NCI-H748 (cell line): Measurements from ENCODE around the gene FIGLA.
"Not testable (repeated sequence)": the region's sequence is repeated elsewhere in the genome, so short reads cannot be mapped to it uniquely, and the experiment has no call there.

Source experiments
- DNase-seq: peaks from one replicate; lab custom pipeline; 2025; ENCODE audit not compliant: unreplicated experiment; lab: John Stamatoyannopoulos, UW

The FIGLA gene

DNA sequence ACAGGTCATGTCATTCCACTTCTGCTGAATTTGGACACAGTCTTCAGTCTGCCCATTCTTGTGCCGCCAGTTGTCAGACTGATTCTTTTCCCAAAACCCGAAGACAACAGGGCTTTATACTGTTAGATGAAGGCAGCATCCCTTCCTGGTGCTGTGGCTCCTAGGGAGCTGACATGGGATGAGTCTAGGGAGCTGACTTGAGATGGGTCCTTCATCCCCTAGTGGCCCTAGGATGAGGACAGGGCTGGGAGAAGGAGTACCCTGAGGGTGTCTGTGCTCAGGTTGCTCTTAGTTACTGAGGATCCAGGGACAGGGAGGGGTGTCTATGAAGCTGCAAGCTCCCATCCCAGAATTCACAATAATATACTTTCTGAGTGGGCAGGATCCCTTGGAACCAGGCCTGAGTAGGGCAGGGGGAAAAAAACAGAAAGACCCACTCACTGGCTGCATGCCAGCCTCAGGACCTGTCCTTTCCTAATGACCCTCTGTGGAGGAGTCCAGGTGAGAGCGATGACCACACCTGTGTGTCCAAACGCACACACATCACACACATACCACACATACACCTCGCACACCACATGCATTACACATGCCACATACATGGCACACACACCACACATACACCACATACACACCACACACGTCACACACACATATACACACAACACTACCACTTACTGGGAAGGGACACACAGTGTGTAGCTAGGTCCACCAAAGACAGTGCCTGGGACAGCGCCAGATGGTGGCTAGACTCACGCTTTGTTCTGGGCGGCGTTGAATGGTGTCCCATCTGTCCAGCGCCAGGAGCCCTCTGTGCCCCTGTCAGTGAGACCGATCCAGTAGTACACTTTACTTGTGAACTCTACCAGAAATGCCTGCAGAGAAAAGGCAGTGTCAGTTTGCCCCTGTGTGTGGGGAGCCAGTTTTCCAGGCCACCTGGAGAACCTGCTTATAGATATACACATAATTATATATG, 18.8 kb upstream of the FIGLA start:
- DNase-seq: no peak

DNA sequence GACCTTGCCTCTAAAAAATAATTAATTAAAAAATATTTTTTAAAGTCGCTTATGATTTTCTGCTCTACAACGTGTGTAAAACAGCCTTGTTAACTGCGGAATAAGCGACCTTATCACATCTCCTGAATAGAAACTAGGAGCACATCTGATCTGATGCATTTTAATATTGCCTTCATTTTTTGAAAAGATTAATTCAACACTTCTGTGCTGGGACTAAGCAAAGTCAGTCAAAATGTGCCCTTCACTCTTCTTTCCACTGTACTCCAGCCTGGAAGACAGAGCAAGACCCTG, 17.3 kb upstream of the FIGLA start:
- DNase-seq: no peak

- peak; percentile 62 for DNase-seq
Observed at GRCh38 chr2:70807102-70807827, 16.8 kb upstream of the FIGLA start.

DNA sequence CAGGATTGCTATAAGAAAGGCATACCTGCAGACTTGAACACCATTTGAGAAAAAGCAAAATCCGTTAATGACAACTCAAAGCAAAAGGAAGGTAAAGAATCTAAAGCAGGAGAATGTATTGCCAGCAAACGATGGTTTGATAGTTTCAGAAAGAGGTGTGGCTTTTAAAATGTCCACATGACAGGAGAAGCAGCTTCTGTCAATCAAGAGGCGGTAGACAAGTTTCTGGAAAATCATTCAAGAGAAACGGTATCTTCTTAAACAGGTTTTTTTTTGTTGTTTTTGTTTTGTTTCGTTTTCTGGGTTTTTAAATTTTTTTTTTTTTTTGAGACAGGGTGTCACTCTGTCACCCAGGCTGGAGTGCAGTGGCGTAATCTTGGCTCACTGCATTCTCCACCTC, 16.2 kb upstream of the FIGLA start:
- no peak for DNase-seq

DNA sequence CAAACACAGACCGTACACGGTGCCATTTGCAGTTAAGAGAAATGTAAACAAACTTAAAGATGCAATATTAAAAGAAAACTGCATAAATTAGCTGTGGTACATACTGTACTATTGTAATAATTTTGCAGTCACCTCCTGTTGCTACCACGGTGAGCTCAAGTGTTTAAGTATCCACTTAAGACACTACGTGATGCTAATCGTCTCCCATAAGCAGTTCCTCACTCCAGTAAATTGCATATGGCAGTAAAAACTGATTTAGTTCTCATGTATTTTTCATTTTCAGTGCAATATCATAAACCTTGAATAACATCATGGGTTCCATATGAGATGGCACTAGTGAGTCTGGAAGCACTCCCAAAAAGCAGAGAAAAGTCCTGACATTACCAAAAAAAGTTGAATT, 15.6 kb upstream of the FIGLA start:
- peak; percentile 2 for DNase-seq

DNA sequence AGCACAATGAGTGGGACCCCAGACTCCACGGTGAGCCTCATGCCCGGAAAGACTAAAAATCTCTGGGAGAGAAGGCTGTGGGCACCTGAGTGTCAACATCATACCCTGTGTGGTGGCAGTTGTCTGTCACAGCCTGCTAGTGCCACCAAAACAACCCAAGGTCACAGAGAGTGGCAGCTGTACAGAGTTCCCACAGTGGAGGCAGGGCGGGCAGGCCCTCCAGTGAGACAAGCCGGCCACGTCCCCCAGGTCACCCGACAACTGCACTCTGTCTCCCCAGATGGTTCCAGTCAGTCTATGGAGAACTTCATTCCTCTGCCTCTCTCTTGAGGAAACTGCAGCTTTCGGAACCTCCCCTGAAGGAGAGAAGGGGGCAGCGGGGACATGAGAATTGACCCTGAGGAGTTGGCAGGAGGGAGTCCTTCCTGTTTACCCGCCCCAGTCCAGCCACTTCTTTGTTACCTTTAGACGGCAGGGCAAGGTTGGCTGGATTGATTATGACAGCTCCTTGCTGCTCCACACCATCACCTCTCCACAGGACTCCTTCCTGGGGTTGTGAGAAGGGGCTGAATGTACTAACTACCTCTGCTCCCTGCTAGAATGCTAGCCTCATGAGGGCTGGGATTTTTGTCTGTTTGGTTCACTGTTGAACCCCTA, 11.3 kb upstream of the FIGLA start:
- DNase-seq: no peak

DNA sequence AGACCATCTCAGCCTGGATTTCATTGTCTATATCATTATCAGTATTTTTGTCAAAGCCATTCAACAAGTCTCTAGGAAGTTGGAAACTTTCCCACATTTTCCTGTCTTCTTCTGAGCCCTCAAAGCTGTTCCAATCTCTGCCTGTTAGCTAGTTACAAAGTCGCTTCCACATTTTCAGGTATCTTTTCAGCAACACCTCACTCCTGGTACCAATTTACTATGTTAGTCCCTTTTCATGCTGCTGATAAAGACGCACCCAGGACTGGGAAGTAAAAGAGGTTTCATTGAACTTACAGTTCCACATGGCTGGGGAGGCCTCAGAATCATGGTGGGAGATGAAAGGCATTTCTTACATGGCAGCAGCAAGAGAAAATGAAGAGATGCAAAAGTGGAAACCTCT, 9.3 kb upstream of the FIGLA start:
- DNase-seq: no peak

GRCh38 chr2:70797996-70798395, 7.6 kb upstream of the FIGLA start:
- not testable (repeated sequence) for DNase-seq

DNA sequence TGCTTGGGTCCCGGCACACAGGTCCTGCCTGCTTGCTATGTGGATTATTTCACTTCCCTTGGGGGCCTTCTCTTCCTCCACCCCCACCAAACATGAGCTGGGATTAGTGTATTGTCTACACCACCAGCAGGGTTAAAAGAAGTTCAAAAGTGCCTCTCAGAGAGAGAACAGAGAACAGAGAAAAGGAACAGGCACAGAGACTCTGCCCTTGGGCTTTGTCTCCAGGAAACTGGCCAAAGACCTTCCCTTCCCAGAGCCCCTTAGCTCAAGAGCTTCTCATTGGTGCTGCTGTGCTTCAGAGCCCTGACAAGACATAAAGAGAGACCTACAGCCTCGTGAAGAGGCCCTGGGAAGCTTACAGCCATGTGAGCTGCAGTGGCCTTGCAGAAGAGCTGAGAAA, 7.1 kb upstream of the FIGLA start:
- DNase-seq: no peak

GRCh38 chr2:70796262-70796661, 5.8 kb upstream of the FIGLA start:
- DNase-seq: no peak

DNA sequence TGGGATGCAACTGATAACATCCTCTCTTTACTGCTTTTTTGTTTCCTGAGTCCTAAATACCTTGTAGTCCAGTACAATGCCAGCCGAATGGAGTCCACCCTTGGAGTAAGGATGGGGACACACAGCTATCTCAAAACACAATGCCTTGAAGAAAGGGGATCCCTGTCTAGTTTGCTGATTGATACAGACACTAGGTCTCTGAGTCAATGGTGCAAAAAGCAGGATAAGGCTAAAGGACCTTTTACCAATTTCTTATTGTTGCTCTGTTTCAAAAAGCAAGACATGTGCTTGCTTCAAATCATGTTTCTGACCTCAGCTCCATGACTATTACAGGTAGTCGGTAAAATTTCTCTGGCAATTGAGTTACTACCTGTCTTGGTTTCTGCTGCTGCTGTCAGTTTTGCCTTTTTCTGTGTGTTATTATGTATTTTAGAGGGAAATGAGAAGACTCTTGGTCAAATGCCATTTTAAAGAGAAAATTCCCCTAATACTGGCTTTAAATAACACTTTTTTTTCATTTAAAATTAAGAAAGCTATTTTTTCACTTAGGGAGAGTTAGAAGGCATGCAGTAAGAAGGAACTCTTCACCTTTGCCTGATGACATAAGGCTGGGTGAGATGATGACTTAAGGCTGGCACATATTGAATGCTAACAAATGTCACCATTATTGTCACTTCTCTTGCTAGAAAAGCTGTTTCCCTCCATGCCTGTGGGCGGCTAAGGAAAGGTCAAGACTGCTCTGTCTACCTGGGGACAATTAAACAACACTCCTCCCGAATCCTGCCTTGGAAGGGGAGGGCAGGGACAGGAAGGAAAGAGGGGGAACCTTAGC, 4.9 kb upstream of the FIGLA start:
- no peak for DNase-seq

DNA sequence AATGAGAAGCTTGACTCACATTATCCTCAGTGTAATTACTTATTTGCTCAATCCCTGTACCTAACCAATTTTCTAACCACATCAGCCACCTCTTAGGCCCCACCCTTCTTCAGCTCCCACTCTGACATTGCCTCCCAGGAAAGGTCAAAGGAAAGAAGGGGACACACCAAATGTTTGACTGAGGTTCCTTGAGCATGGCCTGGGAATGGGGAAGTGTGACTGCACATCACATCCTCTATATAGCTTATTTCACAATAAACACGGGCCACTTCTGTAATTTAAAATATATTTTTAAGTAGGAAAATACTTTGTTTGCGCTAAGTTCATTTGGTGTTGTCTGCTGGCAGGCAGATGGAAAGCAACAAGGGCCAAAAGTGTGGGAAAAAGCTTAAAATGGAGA, 3.0 kb upstream of the FIGLA start:
- peak; percentile 24 for DNase-seq

- peak; percentile 73 for DNase-seq
Observed at GRCh38 chr2:70789304-70790135, 923 bp downstream of the FIGLA start.

- DNase-seq: peak; percentile 29
Observed at GRCh38 chr2:70785137-70785911, 5.1 kb downstream of the FIGLA start.

DNA sequence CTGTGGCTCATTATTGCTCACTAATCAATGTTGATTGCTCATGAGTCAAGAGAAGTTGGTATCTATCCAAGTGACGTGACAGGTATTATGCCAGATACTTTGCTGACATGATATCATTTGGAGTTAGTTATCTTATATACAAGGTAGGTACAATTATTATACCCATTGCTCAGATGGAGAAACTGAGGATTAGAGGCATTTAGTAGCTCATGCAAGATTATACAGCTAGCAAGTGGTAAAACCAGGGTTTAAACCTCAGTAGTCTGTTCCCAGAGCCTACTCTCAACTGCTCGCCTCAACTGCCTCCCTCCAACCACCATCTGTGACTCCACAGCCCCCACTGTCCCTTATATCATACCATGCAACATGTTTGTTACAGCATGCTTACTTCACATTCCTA, 6.1 kb downstream of the FIGLA start:
- no peak for DNase-seq

GRCh38 chr2:70779911-70780545, 10.4 kb downstream of the FIGLA start:
- no peak for DNase-seq

DNA sequence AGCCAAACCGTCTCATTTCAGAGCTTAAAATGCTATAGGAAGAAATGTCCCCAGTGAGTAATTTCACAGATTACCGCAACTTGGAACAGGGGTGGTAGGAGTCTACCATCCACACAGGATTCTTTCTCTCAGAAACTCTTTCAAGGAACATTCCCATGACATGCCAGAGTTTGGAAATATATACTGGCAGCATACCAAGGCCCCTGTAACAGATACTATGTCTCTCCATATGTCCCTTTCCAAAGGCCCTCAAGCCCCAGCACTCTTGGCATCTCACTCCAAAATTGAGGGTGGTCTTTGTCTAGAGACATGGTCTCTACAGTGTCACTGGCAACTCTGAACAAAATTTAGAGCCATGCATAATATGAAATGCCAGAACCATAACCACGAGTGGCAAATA, 11.0 kb downstream of the FIGLA start:
- no peak for DNase-seq

- DNase-seq: no peak
Observed at GRCh38 chr2:70778676-70779075, 11.8 kb downstream of the FIGLA start.

DNA sequence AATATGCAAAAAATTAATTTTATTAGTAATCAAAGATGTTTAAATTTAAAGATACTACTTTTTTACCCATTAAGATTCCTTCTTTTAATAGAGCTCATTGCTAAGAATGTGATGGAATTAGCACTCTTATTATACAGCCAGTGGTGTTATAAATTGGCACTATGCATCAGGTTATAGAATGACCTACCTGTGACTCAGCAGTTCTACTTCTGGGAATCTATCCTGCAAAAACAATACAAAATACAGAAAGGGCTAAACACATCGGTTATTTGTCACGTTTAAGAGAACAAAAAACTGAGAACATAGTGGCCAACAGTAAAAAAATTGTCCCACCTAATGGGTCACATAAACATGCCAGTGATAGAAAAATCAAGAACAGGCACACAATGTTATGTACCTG, 13.0 kb downstream of the FIGLA start:
- DNase-seq: no peak
